Measurements from ENCODE around the gene TSPAN3.

Gene TSPAN3

DNA sequence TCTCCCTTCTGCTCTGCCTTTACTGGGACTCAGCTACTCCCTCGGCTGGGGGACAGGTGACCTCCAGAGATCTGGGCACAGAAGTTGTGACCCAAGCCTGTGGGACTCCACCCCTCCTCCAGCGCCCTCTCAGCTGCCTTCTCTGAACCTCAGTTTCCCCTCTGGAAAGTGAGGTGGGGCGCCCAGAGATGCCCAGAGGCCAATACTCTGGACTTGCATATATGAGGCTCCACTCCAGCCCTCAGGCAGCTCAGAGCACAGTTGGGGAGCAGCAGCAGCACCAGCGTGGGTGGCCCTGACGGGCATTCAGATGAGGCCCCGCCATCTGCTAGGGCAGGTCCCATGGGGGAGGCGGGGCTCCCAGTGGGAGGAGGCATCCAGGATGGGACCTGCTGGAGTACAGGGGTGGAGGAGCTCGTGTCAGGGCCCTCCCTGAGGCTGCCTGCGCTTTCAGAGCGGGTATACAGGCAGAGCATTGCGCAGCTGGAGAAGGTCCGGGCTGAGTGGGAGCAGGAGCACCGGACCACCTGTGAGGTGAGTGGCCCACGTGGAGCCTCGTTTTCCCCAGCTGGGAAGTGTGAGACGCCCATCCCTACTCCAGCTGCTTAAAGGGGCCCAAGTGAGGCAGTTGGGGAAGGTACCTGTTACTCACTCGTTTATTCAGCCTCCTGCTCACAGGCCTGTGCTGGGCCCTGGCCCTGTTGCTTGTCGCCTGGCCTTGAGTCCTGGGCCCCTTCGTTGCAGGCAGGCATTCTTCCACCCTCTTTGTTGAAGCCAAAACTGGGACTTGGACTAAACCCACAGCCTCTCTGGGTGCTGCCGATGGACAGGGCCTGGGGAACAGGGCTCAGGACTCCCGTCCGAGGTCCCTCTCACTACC, 40.6 kb downstream of the TSPAN3 start:
- no peak for DNase-seq (ENCODE audit: low read depth in 1 of 2, low spot score in 1 of 2)
- H3K27ac ChIP-seq (replicated peaks), result no peak overlapping the region
- no peak overlapping the region for H3K4me3 ChIP-seq (replicated peaks; ENCODE audit: insufficient read depth, low read length)
- TF ChIP-seq SPI1 (IDR thresholded peaks at IDR 0.05; ENCODE audit: borderline replicate concordance, low read depth) (no peak), GABPA (IDR thresholded peaks at IDR 0.05; ENCODE audit: low read depth) (no peak), POLR2AphosphoS5 (IDR thresholded peaks at IDR 0.05; ENCODE audit: low read depth) (no peak)
- TF ChIP-seq, protein P1, sequence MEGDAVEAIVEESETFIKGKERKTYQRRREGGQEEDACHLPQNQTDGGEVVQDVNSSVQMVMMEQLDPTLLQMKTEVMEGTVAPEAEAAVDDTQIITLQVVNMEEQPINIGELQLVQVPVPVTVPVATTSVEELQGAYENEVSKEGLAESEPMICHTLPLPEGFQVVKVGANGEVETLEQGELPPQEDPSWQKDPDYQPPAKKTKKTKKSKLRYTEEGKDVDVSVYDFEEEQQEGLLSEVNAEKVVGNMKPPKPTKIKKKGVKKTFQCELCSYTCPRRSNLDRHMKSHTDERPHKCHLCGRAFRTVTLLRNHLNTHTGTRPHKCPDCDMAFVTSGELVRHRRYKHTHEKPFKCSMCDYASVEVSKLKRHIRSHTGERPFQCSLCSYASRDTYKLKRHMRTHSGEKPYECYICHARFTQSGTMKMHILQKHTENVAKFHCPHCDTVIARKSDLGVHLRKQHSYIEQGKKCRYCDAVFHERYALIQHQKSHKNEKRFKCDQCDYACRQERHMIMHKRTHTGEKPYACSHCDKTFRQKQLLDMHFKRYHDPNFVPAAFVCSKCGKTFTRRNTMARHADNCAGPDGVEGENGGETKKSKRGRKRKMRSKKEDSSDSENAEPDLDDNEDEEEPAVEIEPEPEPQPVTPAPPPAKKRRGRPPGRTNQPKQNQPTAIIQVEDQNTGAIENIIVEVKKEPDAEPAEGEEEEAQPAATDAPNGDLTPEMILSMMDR (IDR thresholded peaks at IDR 0.05; ENCODE audit: insufficient read depth, low read length), result no peak
- H3K27me3 ChIP-seq (ENCODE audit: insufficient read depth, poor library complexity, severe bottlenecking), result no peaks in the 10 kb centered on the region

DNA sequence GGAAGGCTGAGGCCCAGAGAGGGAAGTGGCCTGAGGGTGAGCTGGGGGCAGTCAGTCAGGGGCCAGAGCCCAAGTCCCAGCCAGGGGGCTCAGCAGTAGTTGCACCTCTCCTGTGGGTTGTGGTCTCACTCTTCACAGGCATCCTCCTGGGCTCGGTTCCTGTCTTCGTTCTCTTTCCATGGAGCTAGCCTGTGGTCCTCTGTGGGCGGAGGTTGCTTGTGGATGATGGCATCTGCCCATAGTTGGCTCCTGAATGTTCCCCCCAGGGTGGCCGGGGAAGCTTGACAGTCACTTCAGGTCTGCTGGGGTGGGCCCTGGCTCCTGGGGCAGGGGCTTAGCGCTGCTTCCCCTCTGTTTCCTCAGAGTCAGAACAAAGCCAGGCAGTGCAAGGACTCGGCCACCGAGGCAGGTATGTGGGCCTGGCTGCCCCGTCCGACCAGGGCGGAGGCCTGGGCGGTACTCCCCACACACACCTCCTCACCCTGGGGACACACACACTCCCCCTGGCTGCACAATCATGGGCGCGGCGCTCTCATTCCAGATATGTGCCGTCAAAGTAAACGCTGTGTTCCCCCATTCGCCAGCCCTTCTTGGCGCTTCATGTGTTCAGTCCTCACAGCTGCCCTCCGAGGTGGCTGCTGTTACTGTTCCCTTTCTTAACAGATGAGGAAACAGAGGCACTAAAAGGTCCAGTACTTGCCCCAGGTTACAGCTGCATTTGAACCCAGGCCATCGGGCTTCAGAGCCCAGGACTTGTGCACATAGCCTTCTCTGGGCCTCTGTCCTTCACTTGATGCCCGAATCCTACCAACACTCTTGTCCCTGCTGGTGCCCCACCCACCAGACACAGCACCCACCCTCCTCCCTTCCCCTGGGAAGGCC, 41.5 kb downstream of the TSPAN3 start:
- Histone ChIP-seq H3K27ac (replicated peaks) (no peak overlapping the region), H3K27me3 (ENCODE audit: insufficient read depth, poor library complexity, severe bottlenecking) (no peaks in the 10 kb centered on the region), H3K4me3 (replicated peaks; ENCODE audit: insufficient read depth, low read length) (no peak overlapping the region)
- TF ChIP-seq, protein P1 (IDR thresholded peaks at IDR 0.05; ENCODE audit: insufficient read depth, low read length), result no peak
- no peak for DNase-seq (ENCODE audit: low read depth in 1 of 2, low spot score in 1 of 2)

DNA sequence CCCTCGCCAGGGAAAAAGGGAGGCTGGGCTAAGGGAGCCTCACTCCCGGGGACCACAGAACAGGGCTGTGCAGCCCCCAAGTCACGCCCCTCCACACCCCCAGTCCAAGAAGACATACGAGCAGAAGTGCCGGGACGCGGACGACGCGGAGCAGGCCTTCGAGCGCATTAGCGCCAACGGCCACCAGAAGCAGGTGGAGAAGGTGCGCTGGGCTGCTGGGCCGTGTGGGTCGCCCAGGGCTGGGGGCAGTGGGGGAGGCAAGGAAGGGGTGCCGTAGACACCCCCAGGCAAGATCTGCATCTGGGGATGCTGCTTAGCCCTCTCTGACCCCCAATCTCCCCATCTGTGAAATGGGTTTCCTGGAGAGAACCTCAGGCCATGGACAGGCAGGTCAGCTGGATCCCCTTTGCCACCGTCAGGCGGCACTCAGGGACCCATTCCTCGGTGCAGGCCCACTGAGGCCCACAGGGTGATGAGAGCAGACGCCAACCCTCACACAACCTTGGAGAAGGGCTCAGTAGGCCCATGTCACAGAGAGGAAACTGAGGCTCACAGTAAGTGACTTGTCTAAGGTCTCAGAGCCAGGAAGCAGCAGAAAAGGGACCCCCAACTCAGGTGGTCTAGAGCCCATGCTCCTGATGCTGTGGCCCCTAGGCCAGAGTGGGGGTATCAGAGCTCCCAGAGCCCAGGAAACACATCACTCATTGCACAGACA, 42.3 kb downstream of the TSPAN3 start:
- TF ChIP-seq POLR2AphosphoS5 (IDR thresholded peaks at IDR 0.05; ENCODE audit: low read depth), result no peak
- TF ChIP-seq, protein P2, sequence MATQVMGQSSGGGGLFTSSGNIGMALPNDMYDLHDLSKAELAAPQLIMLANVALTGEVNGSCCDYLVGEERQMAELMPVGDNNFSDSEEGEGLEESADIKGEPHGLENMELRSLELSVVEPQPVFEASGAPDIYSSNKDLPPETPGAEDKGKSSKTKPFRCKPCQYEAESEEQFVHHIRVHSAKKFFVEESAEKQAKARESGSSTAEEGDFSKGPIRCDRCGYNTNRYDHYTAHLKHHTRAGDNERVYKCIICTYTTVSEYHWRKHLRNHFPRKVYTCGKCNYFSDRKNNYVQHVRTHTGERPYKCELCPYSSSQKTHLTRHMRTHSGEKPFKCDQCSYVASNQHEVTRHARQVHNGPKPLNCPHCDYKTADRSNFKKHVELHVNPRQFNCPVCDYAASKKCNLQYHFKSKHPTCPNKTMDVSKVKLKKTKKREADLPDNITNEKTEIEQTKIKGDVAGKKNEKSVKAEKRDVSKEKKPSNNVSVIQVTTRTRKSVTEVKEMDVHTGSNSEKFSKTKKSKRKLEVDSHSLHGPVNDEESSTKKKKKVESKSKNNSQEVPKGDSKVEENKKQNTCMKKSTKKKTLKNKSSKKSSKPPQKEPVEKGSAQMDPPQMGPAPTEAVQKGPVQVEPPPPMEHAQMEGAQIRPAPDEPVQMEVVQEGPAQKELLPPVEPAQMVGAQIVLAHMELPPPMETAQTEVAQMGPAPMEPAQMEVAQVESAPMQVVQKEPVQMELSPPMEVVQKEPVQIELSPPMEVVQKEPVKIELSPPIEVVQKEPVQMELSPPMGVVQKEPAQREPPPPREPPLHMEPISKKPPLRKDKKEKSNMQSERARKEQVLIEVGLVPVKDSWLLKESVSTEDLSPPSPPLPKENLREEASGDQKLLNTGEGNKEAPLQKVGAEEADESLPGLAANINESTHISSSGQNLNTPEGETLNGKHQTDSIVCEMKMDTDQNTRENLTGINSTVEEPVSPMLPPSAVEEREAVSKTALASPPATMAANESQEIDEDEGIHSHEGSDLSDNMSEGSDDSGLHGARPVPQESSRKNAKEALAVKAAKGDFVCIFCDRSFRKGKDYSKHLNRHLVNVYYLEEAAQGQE (IDR thresholded peaks at IDR 0.05; ENCODE audit: insufficient replicate concordance, low read depth), result no peak
- no peak for TF ChIP-seq SPI1 (IDR thresholded peaks at IDR 0.05; ENCODE audit: borderline replicate concordance, low read depth)
- TF ChIP-seq GABPA (IDR thresholded peaks at IDR 0.05; ENCODE audit: low read depth), result no peak
- TF ChIP-seq, protein P1 (IDR thresholded peaks at IDR 0.05; ENCODE audit: insufficient read depth, low read length), result no peak
- DNase-seq (ENCODE audit: low read depth in 1 of 2, low spot score in 1 of 2), result no peak
- Histone ChIP-seq H3K4me3 (replicated peaks; ENCODE audit: insufficient read depth, low read length) (no peak overlapping the region), H3K27ac (replicated peaks) (no peak overlapping the region), H3K27me3 (ENCODE audit: insufficient read depth, poor library complexity, severe bottlenecking) (no peaks in the 10 kb centered on the region)
